HepG2 (cell line): ENCODE results near the gene CHPF. TPM values are rescaled to one million over a fixed set of nuclear protein-coding genes. Genes with fewer than 3 reads are reported as not detected.

Source experiments
- BCL3 ChIP-seq: sonication (generic); formaldehyde crosslinking; IDR thresholded peaks from 2 replicates; pipeline ENCODE4 v1.5.1; 2020; ENCODE audit warnings: mild to moderate bottlenecking, missing genetic modification reagents, moderate library complexity
- EEA1 ChIP-seq: sonication (generic); formaldehyde crosslinking; IDR thresholded peaks from 2 replicates; pipeline ENCODE4 v1.5.1; 2020; ENCODE audit warnings: mild to moderate bottlenecking, missing genetic modification reagents, borderline replicate concordance
- ERF ChIP-seq: IDR thresholded peaks from 2 replicates; pipeline ENCODE4 v1.6.1; 2018; ENCODE audit warnings: missing biosample characterization, missing genetic modification reagents
- HMG20A ChIP-seq: IDR thresholded peaks from 2 replicates; pipeline ENCODE4 v1.6.1; 2016; ENCODE audit warnings: borderline replicate concordance
- HOMEZ ChIP-seq: IDR thresholded peaks from 2 replicates; pipeline ENCODE4 v1.6.1; 2016; ENCODE audit warnings: low read depth
- KAT7 ChIP-seq: IDR thresholded peaks from 2 replicates; pipeline ENCODE4 v1.6.1; 2018; ENCODE audit warnings: borderline replicate concordance, missing compliant biosample characterization
- NFATC3 ChIP-seq: sonication (generic); formaldehyde crosslinking; IDR thresholded peaks from 2 replicates; pipeline ENCODE4 v1.5.1; 2020; ENCODE audit warnings: mild to moderate bottlenecking, missing genetic modification reagents
- POLR2AphosphoS2 ChIP-seq: IDR thresholded peaks from 2 replicates; pipeline ENCODE4 v1.6.1; 2011; ENCODE audit warnings: low read depth, low read length, improper control_type of control experiment
- POLR2G ChIP-seq: fragments of 200-400 bp; formaldehyde crosslinking; IDR thresholded peaks from 2 replicates; pipeline ENCODE4 v1.6.1; 2018; ENCODE audit warnings: mild to moderate bottlenecking, low read depth, low read length, moderate library complexity
- PPARG ChIP-seq: conservative IDR thresholded peaks from 2 replicates; pipeline ENCODE4 v1.6.1; 2016; ENCODE audit warnings: missing biosample characterization, missing genetic modification reagents
- RORA ChIP-seq: sonication (generic); formaldehyde crosslinking; IDR thresholded peaks from 2 replicates; pipeline ENCODE4 v1.5.0; 2020; ENCODE audit warnings: mild to moderate bottlenecking, missing genetic modification reagents, moderate library complexity
- SPEN ChIP-seq: sonication (generic); formaldehyde crosslinking; IDR thresholded peaks from 2 replicates; pipeline ENCODE4 v1.5.1; 2020; ENCODE audit warnings: low read depth, mild to moderate bottlenecking, missing genetic modification reagents
- TOPORS ChIP-seq: sonication (generic); formaldehyde crosslinking; IDR thresholded peaks from 2 replicates; pipeline ENCODE4 v1.8.0; 2023; ENCODE audit warnings: mild to moderate bottlenecking, missing genetic modification reagents
- ZNF138 ChIP-seq: sonication (generic); formaldehyde crosslinking; IDR thresholded peaks from 2 replicates; pipeline ENCODE4 v1.5.0; 2020; ENCODE audit warnings: mild to moderate bottlenecking, low read depth, missing genetic modification reagents
- ZNF143 ChIP-seq: sonication (generic); formaldehyde crosslinking; IDR thresholded peaks from 2 replicates; pipeline ENCODE4 v1.4.0; 2020; ENCODE audit warnings: missing genetic modification reagents
- ZNF17 ChIP-seq: sonication (generic); formaldehyde crosslinking; IDR thresholded peaks from 2 replicates; pipeline ENCODE4 v1.5.0; 2020; ENCODE audit warnings: mild to moderate bottlenecking, missing genetic modification reagents
- ZNF225 ChIP-seq: sonication (generic); formaldehyde crosslinking; IDR thresholded peaks from 2 replicates; pipeline ENCODE4 v1.4.0; 2020; ENCODE audit warnings: mild to moderate bottlenecking, missing genetic modification reagents
- ZNF24 ChIP-seq: fragments of 450-650 bp; IDR thresholded peaks from 2 replicates; pipeline ENCODE4 v1.6.1; 2017; ENCODE audit warnings: antibody characterized with exemption, mild to moderate bottlenecking
- ZNF260 ChIP-seq: sonication (generic); formaldehyde crosslinking; IDR thresholded peaks from 2 replicates; pipeline ENCODE4 v1.4.0; 2020; ENCODE audit warnings: missing genetic modification reagents, low read depth, mild to moderate bottlenecking, borderline replicate concordance
- ZNF550 ChIP-seq: sonication (generic); formaldehyde crosslinking; IDR thresholded peaks from 2 replicates; pipeline ENCODE4 v1.4.0; 2020; ENCODE audit warnings: mild to moderate bottlenecking, missing genetic modification reagents, borderline replicate concordance
- ZNF616 ChIP-seq: sonication (generic); formaldehyde crosslinking; IDR thresholded peaks from 2 replicates; pipeline ENCODE4 v1.5.0; 2020; ENCODE audit warnings: low read depth, mild to moderate bottlenecking, missing genetic modification reagents
- ZNF772 ChIP-seq: sonication (generic); formaldehyde crosslinking; IDR thresholded peaks from 2 replicates; pipeline ENCODE4 v1.5.0; 2020; ENCODE audit warnings: mild to moderate bottlenecking, missing genetic modification reagents
- polyA plus RNA-seq, 8 experiments: library from polyadenylated mRNA; depleted of rRNA in 3 of 8; stranded (reverse) in 7 of 8; unstranded in 1 of 8; fragments of >200 nt; fragmentation: Illumina TruSeq in 4 of 8; extraction: Trizol in 4 of 8; gene quantifications; 2 replicates each; pipeline versions ENCODE4 v1.2.1 to v1.2.3, GENCODE V29; 2011 to 2016; ENCODE audit warnings: low read depth in 4 of 8, missing spikeins in 1 of 8, mixed read lengths in 1 of 8; ENCODE audit not compliant: insufficient read depth in 1 of 8
- total RNA-seq, 5 experiments: library from RNA; depleted of rRNA; stranded (reverse); fragments of >200 nt; fragmentation: Illumina TruSeq; extraction: Trizol; gene quantifications; 2 replicates each; pipeline ENCODE4 v1.2.3, GENCODE V29; 2016; ENCODE audit warnings: low read depth in 1 of 5
- TF ChIP-seq, protein P1 (sequence below): IDR thresholded peaks from 2 replicates; pipeline ENCODE4 v1.6.1; 2018; ENCODE audit warnings: missing genetic modification reagents
- TF ChIP-seq, protein P2 (sequence below): sonication (generic); formaldehyde crosslinking; IDR thresholded peaks from 2 replicates; pipeline ENCODE4 v1.5.0; 2020; ENCODE audit warnings: missing genetic modification reagents

CHPF gene
- total and polyA plus RNA-seq, 2 of the 13 experiments (the other 11 are each of a cell fraction or from before 2014, with no cell fraction given), result 79.6 to 111 TPM

GRCh38 chr2:219571311-219572236, 28.0 kb upstream of the CHPF start, which contains the start of gene OBSL1 (continued):
- TF ChIP-seq ZNF138 (CRISPR knock-in tag) (0 out of 2 replicates have a peak, but pooled peaks have one; percentile 64), HOMEZ (CRISPR knock-in tag) (no peak), NFATC3 (CRISPR knock-in tag) (no peak), TOPORS (CRISPR knock-in tag) (peak; percentile 68; the same call in 1 of the 2 replicates), BCL3 (no peak), ZNF550 (CRISPR knock-in tag) (no peak), ZNF225 (CRISPR knock-in tag) (peak; percentile 17; the same call in 1 of the 2 replicates), ZNF143 (CRISPR knock-in tag) (no peak), ZNF24 (no peak), ZNF772 (no peak; the same call in 1 of the 2 replicates), PPARG (no peak), RORA (CRISPR knock-in tag) (no peak), ZNF616 (CRISPR knock-in tag) (peak; percentile 79; the same call in 1 of the 2 replicates), ZNF260 (CRISPR knock-in tag) (0 out of 2 replicates have a peak, but pooled peaks have one; percentile 50), KAT7 (no peak), SPEN (CRISPR knock-in tag) (peak; percentile 55; the same call in 1 of the 2 replicates), POLR2AphosphoS2 (no peak), HMG20A (CRISPR knock-in tag) (peak; percentile 41; the same call in 1 of the 2 replicates), POLR2G (peak; percentile 71), ERF (CRISPR knock-in tag) (peak; percentile 66; the same call in 1 of the 2 replicates), ZNF17 (CRISPR knock-in tag) (no peak), EEA1 (peak; percentile 58; the same call in 1 of the 2 replicates)
- TF ChIP-seq, protein P1, sequence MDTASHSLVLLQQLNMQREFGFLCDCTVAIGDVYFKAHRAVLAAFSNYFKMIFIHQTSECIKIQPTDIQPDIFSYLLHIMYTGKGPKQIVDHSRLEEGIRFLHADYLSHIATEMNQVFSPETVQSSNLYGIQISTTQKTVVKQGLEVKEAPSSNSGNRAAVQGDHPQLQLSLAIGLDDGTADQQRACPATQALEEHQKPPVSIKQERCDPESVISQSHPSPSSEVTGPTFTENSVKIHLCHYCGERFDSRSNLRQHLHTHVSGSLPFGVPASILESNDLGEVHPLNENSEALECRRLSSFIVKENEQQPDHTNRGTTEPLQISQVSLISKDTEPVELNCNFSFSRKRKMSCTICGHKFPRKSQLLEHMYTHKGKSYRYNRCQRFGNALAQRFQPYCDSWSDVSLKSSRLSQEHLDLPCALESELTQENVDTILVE (CRISPR knock-in tag), result no peak
- TF ChIP-seq, protein P2, sequence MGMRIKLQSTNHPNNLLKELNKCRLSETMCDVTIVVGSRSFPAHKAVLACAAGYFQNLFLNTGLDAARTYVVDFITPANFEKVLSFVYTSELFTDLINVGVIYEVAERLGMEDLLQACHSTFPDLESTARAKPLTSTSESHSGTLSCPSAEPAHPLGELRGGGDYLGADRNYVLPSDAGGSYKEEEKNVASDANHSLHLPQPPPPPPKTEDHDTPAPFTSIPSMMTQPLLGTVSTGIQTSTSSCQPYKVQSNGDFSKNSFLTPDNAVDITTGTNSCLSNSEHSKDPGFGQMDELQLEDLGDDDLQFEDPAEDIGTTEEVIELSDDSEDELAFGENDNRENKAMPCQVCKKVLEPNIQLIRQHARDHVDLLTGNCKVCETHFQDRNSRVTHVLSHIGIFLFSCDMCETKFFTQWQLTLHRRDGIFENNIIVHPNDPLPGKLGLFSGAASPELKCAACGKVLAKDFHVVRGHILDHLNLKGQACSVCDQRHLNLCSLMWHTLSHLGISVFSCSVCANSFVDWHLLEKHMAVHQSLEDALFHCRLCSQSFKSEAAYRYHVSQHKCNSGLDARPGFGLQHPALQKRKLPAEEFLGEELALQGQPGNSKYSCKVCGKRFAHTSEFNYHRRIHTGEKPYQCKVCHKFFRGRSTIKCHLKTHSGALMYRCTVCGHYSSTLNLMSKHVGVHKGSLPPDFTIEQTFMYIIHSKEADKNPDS (CRISPR knock-in tag), result no peak
